ENCODE results near the gene RETN.

- TF ChIP-seq, protein P1, sequence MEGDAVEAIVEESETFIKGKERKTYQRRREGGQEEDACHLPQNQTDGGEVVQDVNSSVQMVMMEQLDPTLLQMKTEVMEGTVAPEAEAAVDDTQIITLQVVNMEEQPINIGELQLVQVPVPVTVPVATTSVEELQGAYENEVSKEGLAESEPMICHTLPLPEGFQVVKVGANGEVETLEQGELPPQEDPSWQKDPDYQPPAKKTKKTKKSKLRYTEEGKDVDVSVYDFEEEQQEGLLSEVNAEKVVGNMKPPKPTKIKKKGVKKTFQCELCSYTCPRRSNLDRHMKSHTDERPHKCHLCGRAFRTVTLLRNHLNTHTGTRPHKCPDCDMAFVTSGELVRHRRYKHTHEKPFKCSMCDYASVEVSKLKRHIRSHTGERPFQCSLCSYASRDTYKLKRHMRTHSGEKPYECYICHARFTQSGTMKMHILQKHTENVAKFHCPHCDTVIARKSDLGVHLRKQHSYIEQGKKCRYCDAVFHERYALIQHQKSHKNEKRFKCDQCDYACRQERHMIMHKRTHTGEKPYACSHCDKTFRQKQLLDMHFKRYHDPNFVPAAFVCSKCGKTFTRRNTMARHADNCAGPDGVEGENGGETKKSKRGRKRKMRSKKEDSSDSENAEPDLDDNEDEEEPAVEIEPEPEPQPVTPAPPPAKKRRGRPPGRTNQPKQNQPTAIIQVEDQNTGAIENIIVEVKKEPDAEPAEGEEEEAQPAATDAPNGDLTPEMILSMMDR (conservative IDR thresholded peaks at IDR 0.05; ENCODE audit: low read length) = no peak
- no peak for TF ChIP-seq EZH2phosphoT487 (IDR thresholded peaks at IDR 0.05; ENCODE audit: borderline replicate concordance)
Observed at GRCh38 chr19:7668842-7669241, at the start of gene RETN.

Measured in Loucy (cell line).